Measurements from ENCODE around the gene LAMTOR2. TPM values are rescaled to one million over a fixed set of nuclear protein-coding genes. Genes with fewer than 3 reads are reported as not detected.
"Not testable (repeated sequence)": the region's sequence is repeated elsewhere in the genome, so short reads cannot be mapped to it uniquely, and the experiment has no call there.

LAMTOR2 gene
- polyA plus RNA-seq, 3 donors = 99.8 to 227 (median 210) TPM

GRCh38 chr1:156069490-156070455, 15.2 kb downstream of the LAMTOR2 start:
- H3K4me3 Mint-ChIP-seq = no peak overlapping the region
- H3K9me3 Mint-ChIP-seq = no peaks in the 10 kb centered on the region
- Histone ChIP-seq H3K4me2 (replicated peaks; ENCODE audit: extremely low read depth, low read length, poor library complexity, severe bottlenecking) (no peak overlapping the region), H4K20me1 (ENCODE audit: insufficient read depth, low read length) (no peaks in the 10 kb centered on the region), H3K4me1 (ENCODE audit: control insufficient read depth in 1 of 2, insufficient read depth in 2 of 2, low read length in 2 of 2) (no peaks in the 10 kb centered on the region), H3K27me3 (ENCODE audit: control insufficient read depth in 2 of 2, insufficient read depth in 2 of 2, low read length in 2 of 2) (peaks cover 0 to 3% of the 10 kb centered on the region in 2 donors), H3K79me2 (ENCODE audit: insufficient read depth, low read length) (no peaks in the 10 kb centered on the region), H3K9me3 (replicated peaks in 1 of 2; ENCODE audit: control insufficient read depth in 1 of 2, insufficient read depth in 1 of 2, low read length in 2 of 2) (no peaks in the 10 kb centered on the region), H3K36me3 (replicated peaks in 1 of 2; ENCODE audit: control insufficient read depth in 1 of 2, insufficient read depth in 2 of 2, low read length in 2 of 2) (no peaks in the 10 kb centered on the region), H3K9ac (ENCODE audit: insufficient read depth, low read length, poor library complexity, severe bottlenecking) (no peak overlapping the region), H3K4me3 (replicated peaks in 1 of 3; ENCODE audit: low read depth in 2 of 3, low read length in 3 of 3) (no peak overlapping the region), H3K27ac (ENCODE audit: low read depth in 1 of 2, low read length in 2 of 2) (no peak overlapping the region), H2AFZ (ENCODE audit: insufficient read depth, low read depth, low read length, poor library complexity, severe bottlenecking) (no peak overlapping the region)
- TF ChIP-seq CTCF (IDR thresholded peaks at IDR 0.05) = no peak
- peaks cover 19 to 20% (median 20%) of the 10 kb centered on the region in 3 donors for H3K27me3 Mint-ChIP-seq (ENCODE audit: low read depth in 3 of 3)
- H3K4me1 Mint-ChIP-seq = peaks cover 4% of the 10 kb centered on the region
- intact Hi-C loops (cut with micrococcal nuclease) = loop anchor here (5.0 to 10.0 kb wide), 3 partner anchors 65 to 245 kb away; partner anchors contain the start of gene KHDC4 (in 1 of the 2)
- no peaks in the 10 kb centered on the region for H3K36me3 Mint-ChIP-seq
- no peak for DNase-seq
- H3K27ac Mint-ChIP-seq = peak overlapping the region in 1 of 7 donors; percentile 53
- 88% methylated on average over 2 of the region's 3 CpGs for WGBS (ENCODE audit: insufficient coverage)

DNA sequence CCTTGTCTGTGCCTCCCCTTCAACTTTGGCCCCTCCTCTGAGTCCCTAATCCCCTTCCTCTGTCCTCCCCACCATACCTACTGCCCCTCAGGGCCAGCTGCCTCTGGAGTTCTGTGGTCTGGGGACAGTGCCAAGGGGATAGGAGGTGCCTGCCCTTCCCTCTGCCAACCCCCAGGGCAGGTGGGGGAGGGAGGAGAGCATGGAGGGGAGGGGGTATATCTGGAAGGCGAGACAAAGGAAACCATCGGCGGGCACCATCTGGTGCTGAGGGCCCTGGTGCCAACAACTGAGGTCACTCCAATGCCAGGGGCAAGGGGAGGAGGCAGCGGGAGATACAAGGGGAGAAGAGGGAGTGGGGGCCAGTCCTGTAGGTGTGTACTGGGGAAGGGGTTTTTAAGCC, 16.0 kb downstream of the LAMTOR2 start:
- Histone ChIP-seq H3K4me3 (replicated peaks in 1 of 3; ENCODE audit: low read depth in 2 of 3, low read length in 3 of 3) (no peak overlapping the region), H3K79me2 (ENCODE audit: insufficient read depth, low read length) (no peaks in the 10 kb centered on the region), H3K9me3 (replicated peaks in 1 of 2; ENCODE audit: control insufficient read depth in 1 of 2, insufficient read depth in 1 of 2, low read length in 2 of 2) (no peaks in the 10 kb centered on the region), H3K27me3 (ENCODE audit: control insufficient read depth in 2 of 2, insufficient read depth in 2 of 2, low read length in 2 of 2) (peaks cover 4 to 11% of the 10 kb centered on the region in 2 donors), H3K4me2 (replicated peaks; ENCODE audit: extremely low read depth, low read length, poor library complexity, severe bottlenecking) (no peak overlapping the region), H4K20me1 (ENCODE audit: insufficient read depth, low read length) (no peaks in the 10 kb centered on the region), H3K36me3 (replicated peaks in 1 of 2; ENCODE audit: control insufficient read depth in 1 of 2, insufficient read depth in 2 of 2, low read length in 2 of 2) (no peaks in the 10 kb centered on the region), H3K27ac (ENCODE audit: low read depth in 1 of 2, low read length in 2 of 2) (no peak overlapping the region), H3K4me1 (ENCODE audit: control insufficient read depth in 1 of 2, insufficient read depth in 2 of 2, low read length in 2 of 2) (peaks cover 5% of the 10 kb centered on the region in 2 donors), H2AFZ (ENCODE audit: insufficient read depth, low read depth, low read length, poor library complexity, severe bottlenecking) (no peak overlapping the region), H3K9ac (ENCODE audit: insufficient read depth, low read length, poor library complexity, severe bottlenecking) (no peak overlapping the region)
- Mint-ChIP-seq H3K27ac (peak overlapping the region in 1 of 7 donors; percentile 53), H3K27me3 (ENCODE audit: low read depth in 3 of 3) (peaks cover 21 to 27% (median 26%) of the 10 kb centered on the region in 3 donors), H3K9me3 (peaks cover 0 to 1% (median 0%) of the 10 kb centered on the region in 7 donors), H3K36me3 (no peaks in the 10 kb centered on the region), H3K4me3 (no peak overlapping the region), H3K4me1 (peaks cover 10% of the 10 kb centered on the region)
- intact Hi-C loops (cut with micrococcal nuclease) = loop anchor here in 1 of 2 donors (10.0 kb wide), 1 partner anchor 244 kb away; no protein-coding TSS in a partner anchor
- WGBS (ENCODE audit: insufficient coverage) = 56% methylated on average over 4 of the region's 4 CpGs
- no peak for DNase-seq
- TF ChIP-seq CTCF (IDR thresholded peaks at IDR 0.05) = no peak

DNA sequence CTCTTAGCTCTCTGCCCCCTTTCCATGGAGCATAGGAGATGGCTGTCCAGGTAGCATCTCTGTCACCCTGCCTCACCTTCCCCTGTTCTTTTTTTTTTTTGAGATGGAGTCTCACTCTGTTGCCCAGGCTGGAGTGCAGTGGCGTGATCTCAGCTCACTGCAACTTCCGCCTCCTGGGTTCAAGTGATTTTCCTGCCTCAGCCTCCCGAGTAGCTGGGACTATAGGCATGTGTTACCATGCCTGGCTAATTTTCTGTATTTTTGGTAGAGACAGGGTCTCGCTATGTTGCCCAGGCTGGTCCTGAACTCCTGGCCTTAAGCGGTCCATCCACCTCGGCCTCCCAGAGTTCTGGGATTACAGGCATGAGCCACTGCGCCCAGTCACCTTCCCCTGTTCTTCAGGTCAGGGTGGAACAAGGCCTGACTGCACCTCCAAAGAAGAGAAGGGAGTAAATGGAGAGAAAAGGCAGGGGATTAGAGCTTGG, 16.8 kb downstream of the LAMTOR2 start:
- Mint-ChIP-seq H3K27me3 (ENCODE audit: low read depth in 3 of 3) (peaks cover 29 to 35% (median 33%) of the 10 kb centered on the region in 3 donors), H3K27ac (peak overlapping the region in 1 of 7 donors; percentile 47), H3K4me1 (peaks cover 15% of the 10 kb centered on the region)
- 89% methylated on average over 3 of the region's 7 CpGs for WGBS (ENCODE audit: insufficient coverage)
- not testable (repeated sequence) for H2AFZ ChIP-seq (ENCODE audit: insufficient read depth, low read depth, low read length, poor library complexity, severe bottlenecking); H3K4me3 Mint-ChIP-seq; H3K9ac ChIP-seq (ENCODE audit: insufficient read depth, low read length, poor library complexity, severe bottlenecking); H3K4me3 ChIP-seq (replicated peaks in 1 of 3; ENCODE audit: low read depth in 2 of 3, low read length in 3 of 3); H4K20me1 ChIP-seq (ENCODE audit: insufficient read depth, low read length); DNase-seq; H3K9me3 ChIP-seq (replicated peaks in 1 of 2; ENCODE audit: control insufficient read depth in 1 of 2, insufficient read depth in 1 of 2, low read length in 2 of 2); H3K27ac ChIP-seq (ENCODE audit: low read depth in 1 of 2, low read length in 2 of 2); H3K9me3 Mint-ChIP-seq; H3K4me2 ChIP-seq (replicated peaks; ENCODE audit: extremely low read depth, low read length, poor library complexity, severe bottlenecking); H3K79me2 ChIP-seq (ENCODE audit: insufficient read depth, low read length); H3K36me3 ChIP-seq (replicated peaks in 1 of 2; ENCODE audit: control insufficient read depth in 1 of 2, insufficient read depth in 2 of 2, low read length in 2 of 2); H3K36me3 Mint-ChIP-seq
- intact Hi-C loops (cut with micrococcal nuclease) = loop anchor here in 1 of 2 donors (10.0 kb wide), 1 partner anchor 243 kb away; no protein-coding TSS in a partner anchor
- Histone ChIP-seq H3K4me1 (ENCODE audit: control insufficient read depth in 1 of 2, insufficient read depth in 2 of 2, low read length in 2 of 2) (peaks cover 9 to 11% of the 10 kb centered on the region in 2 donors), H3K27me3 (ENCODE audit: control insufficient read depth in 2 of 2, insufficient read depth in 2 of 2, low read length in 2 of 2) (peaks cover 8 to 19% of the 10 kb centered on the region in 2 donors)

All from CD14-positive monocyte (primary cell).